ENCODE data around the gene KIAA2012.

GRCh38 chr2:202186641-202187202, 113.7 kb downstream of the KIAA2012 start:
- no peak for TF ChIP-seq POLR2A (IDR thresholded peaks at IDR 0.05; ENCODE audit: low read depth, low read length)
- no peak for TF ChIP-seq RCOR1 (IDR thresholded peaks at IDR 0.05; ENCODE audit: insufficient replicate concordance, low read length)
- no peak for TF ChIP-seq CTCF (conservative IDR thresholded peaks at IDR 0.05; ENCODE audit: low read depth, low read length)
- no peak for TF ChIP-seq MAFK (IDR thresholded peaks at IDR 0.05; ENCODE audit: low read depth, low read length)
- TF ChIP-seq CEBPB (IDR thresholded peaks at IDR 0.05; ENCODE audit: low read depth, low read length) = no peak
- no peak for TF ChIP-seq BHLHE40 (IDR thresholded peaks at IDR 0.05; ENCODE audit: low read depth, low read length)
- TF ChIP-seq RFX5 (IDR thresholded peaks at IDR 0.05; ENCODE audit: low read depth, low read length) = no peak

All from IMR-90 (cell line).